Chondrocyte (in vitro differentiated cells): ENCODE measurements around the gene TEX35. TPM values are rescaled to one million over a fixed set of nuclear protein-coding genes. Genes with fewer than 3 reads are reported as not detected.

Source experiments
- DNase-seq: peaks from one replicate; pipeline ENCODE4 v3.0.0; 2021; ENCODE audit warnings: mixed read lengths, low spot score
- H3K27ac Mint-ChIP-seq: one replicate; pipeline ENCODE4 v1.8.0; 2021; ENCODE audit warnings: mild to moderate bottlenecking, moderate library complexity, mixed read lengths; ENCODE audit not compliant: unreplicated experiment
- H3K27me3 Mint-ChIP-seq: 2 replicates; pipeline ENCODE4 v1.8.0; 2021; ENCODE audit warnings: low read depth, mixed read lengths
- H3K36me3 Mint-ChIP-seq: 2 replicates; pipeline ENCODE4 v1.8.0; 2021; ENCODE audit warnings: low read depth, mixed read lengths
- H3K4me1 Mint-ChIP-seq: 2 replicates; pipeline ENCODE4 v1.8.0; 2021; ENCODE audit warnings: low read depth, mild to moderate bottlenecking, mixed read lengths
- H3K4me3 Mint-ChIP-seq: one replicate; pipeline ENCODE4 v1.8.0; 2021; ENCODE audit warnings: mild to moderate bottlenecking, moderate library complexity, mixed read lengths; ENCODE audit not compliant: unreplicated experiment
- H3K9me3 Mint-ChIP-seq: 2 replicates; pipeline ENCODE4 v1.8.0; 2021; ENCODE audit warnings: low read depth, mixed read lengths
- CTCF ChIP-seq: fragments of 200-600 bp; sonication (generic); IDR thresholded peaks from 2 replicates; pipeline ENCODE4 v1.5.0; 2021; ENCODE audit warnings: antibody characterized with exemption, mild to moderate bottlenecking, moderate library complexity
- long read RNA-seq: library from polyadenylated mRNA; stranded (forward); transcript quantifications from one replicate; pipeline ENCODE4 v2.0.0, GENCODE V29; 2021
- total RNA-seq: library from RNA; stranded (reverse); gene quantifications from 3 replicates; pipeline ENCODE4 v1.2.1, GENCODE V29; 2021

Gene TEX35
- total RNA-seq, result not detected in 3 replicates
- long read RNA-seq, partial matches to known transcripts, result 0 of 1 reads
- long read RNA-seq, other reads (novel, unspliced or antisense), result 1 of 1 reads

- no peak within 1 kb of the TSS for H3K4me3 Mint-ChIP-seq
- TF ChIP-seq CTCF, result no peak
- no peak within 1 kb of the TSS for H3K27ac Mint-ChIP-seq
- no peaks in the 10 kb centered on the region for H3K27me3 Mint-ChIP-seq
- no peaks in the 10 kb centered on the region for H3K36me3 Mint-ChIP-seq
- H3K9me3 Mint-ChIP-seq, result no peaks in the 10 kb centered on the region
- H3K4me1 Mint-ChIP-seq, result no peaks in the 10 kb centered on the region
- DNase-seq, result no peak
Observed at GRCh38 chr1:178512566-178513277, at the start of gene TEX35. Gene TEX35 (plus strand): TSS chr1:178513109. CDS start chr1:178513189, 80 bp downstream.

- Mint-ChIP-seq H3K4me1 (peaks cover 17% of the 10 kb centered on the region), H3K27ac (peak overlapping the region; percentile 37), H3K36me3 (peaks cover 29% of the 10 kb centered on the region), H3K9me3 (no peaks in the 10 kb centered on the region), H3K4me3 (no peak overlapping the region), H3K27me3 (no peaks in the 10 kb centered on the region)
- no peak for TF ChIP-seq CTCF
- DNase-seq, result no peak
Observed at GRCh38 chr1:178464141-178464540, 48.8 kb upstream of the TEX35 start.

- Mint-ChIP-seq H3K27me3 (no peaks in the 10 kb centered on the region), H3K4me3 (no peak overlapping the region), H3K4me1 (peaks cover 17% of the 10 kb centered on the region), H3K9me3 (no peaks in the 10 kb centered on the region), H3K27ac (no peak overlapping the region), H3K36me3 (peaks cover 29% of the 10 kb centered on the region)
- no peak for DNase-seq
- no peak for TF ChIP-seq CTCF
Observed at GRCh38 chr1:178464566-178464965, 48.3 kb upstream of the TEX35 start.

GRCh38 chr1:178465011-178465410, 47.9 kb upstream of the TEX35 start:
- no peak for DNase-seq

GRCh38 chr1:178467837-178468236, 45.1 kb upstream of the TEX35 start:
- Mint-ChIP-seq H3K4me3 (no peak overlapping the region), H3K4me1 (peaks cover 17% of the 10 kb centered on the region), H3K36me3 (peaks cover 31% of the 10 kb centered on the region), H3K9me3 (no peaks in the 10 kb centered on the region), H3K27me3 (no peaks in the 10 kb centered on the region), H3K27ac (no peak overlapping the region)
- DNase-seq, result no peak
- TF ChIP-seq CTCF, result no peak

More at GRCh38 chr1:178465011-178465410, 47.9 kb upstream of the TEX35 start:
- no peaks in the 10 kb centered on the region for H3K27me3 Mint-ChIP-seq
- H3K4me1 Mint-ChIP-seq, result peaks cover 17% of the 10 kb centered on the region
- no peak overlapping the region for H3K4me3 Mint-ChIP-seq
- TF ChIP-seq CTCF, result no peak
- H3K36me3 Mint-ChIP-seq, result peaks cover 29% of the 10 kb centered on the region
- H3K27ac Mint-ChIP-seq, result no peak overlapping the region
- H3K9me3 Mint-ChIP-seq, result no peaks in the 10 kb centered on the region
